Gastrocnemius medialis (tissue), 4 donors: ENCODE results near the gene DPEP1. TPM values are rescaled to one million over a fixed set of nuclear protein-coding genes. Genes with fewer than 3 reads are reported as not detected.

Experiments used
- ATAC-seq, 2 donors: fragments of 150-250 bp; one replicate each; pipeline ENCODE4 v1.9.1; 2016
- DNase-seq, 2 donors: peaks; one replicate each; pipeline ENCODE4 v3.0.0-alpha.2; 2019
- H3K27ac ChIP-seq, 4 donors: fragments of 200-600 bp; sonication (generic); 1 replicate in 1 of 4; 2 replicates in 3 of 4; pipeline ENCODE4 v1.5.1; 2016 to 2018; ENCODE audit warnings: mild to moderate bottlenecking in 2 of 4, moderate library complexity in 1 of 4
- H3K27me3 ChIP-seq, 3 donors: fragments of 200-600 bp; sonication (generic) in 2 of 3; 1 replicate in 1 of 3; 2 replicates in 2 of 3; pipeline versions ENCODE4 v1.5.1 to v1.6.0; 2016 to 2019; ENCODE audit warnings: mild to moderate bottlenecking in 1 of 3, moderate library complexity in 1 of 3
- H3K36me3 ChIP-seq, 2 donors: fragments of 200-600 bp; sonication (generic) in 1 of 2; one replicate each; pipeline ENCODE4 v1.5.1; 2017 to 2018
- H3K4me1 ChIP-seq, 2 donors: fragments of 200-600 bp; sonication (generic) in 1 of 2; one replicate each; pipeline ENCODE4 v1.5.1; 2016 to 2017; ENCODE audit warnings: mild to moderate bottlenecking in 2 of 2
- H3K4me3 ChIP-seq, 4 donors: fragments of 200-600 bp; sonication (generic) in 3 of 4; 1 replicate in 1 of 4; 2 replicates in 3 of 4; pipeline ENCODE4 v1.5.1; 2016 to 2019; ENCODE audit warnings: mild to moderate bottlenecking in 2 of 4
- H3K9me3 ChIP-seq, 3 donors: fragments of 200-600 bp; sonication (generic) in 2 of 3; 1 replicate in 1 of 3; 2 replicates in 2 of 3; pipeline ENCODE4 v1.5.1; 2016 to 2019
- CTCF ChIP-seq, 5 experiments: fragments of 450-650 bp in 3 of 5; fragments of 200-600 bp in 2 of 5; sonication (generic) in 2 of 5; IDR thresholded peaks in 4 of 5; conservative IDR thresholded peaks in 1 of 5; 1 replicate in 4 of 5; 2 replicates in 1 of 5; pipeline ENCODE4 v1.5.1; 2016 to 2019; ENCODE audit warnings: antibody characterized with exemption in 5 of 5, mild to moderate bottlenecking in 3 of 5, moderate library complexity in 3 of 5
- POLR2A ChIP-seq, 2 donors: fragments of 450-650 bp; IDR thresholded peaks; one replicate each; pipeline ENCODE4 v1.6.1; 2017; ENCODE audit warnings: antibody characterized with exemption in 2 of 2, mild to moderate bottlenecking in 2 of 2, moderate library complexity in 2 of 2
- in situ Hi-C, 4 donors: fragments of 200-750 bp; cut with MboI; loops; one replicate each; pipeline versions ENCODE4 v1.15.0 to v1.8.0; 2017; ENCODE audit warnings: low sequenced_read_pairs in 4 of 4
- intact Hi-C: fragments of 100-400 bp; cut with DNase I; formaldehyde crosslinking; loops from one replicate; pipeline ENCODE4 v1.15.1; 2023; ENCODE audit warnings: low total_unique reads
- total RNA-seq, 4 donors: library from RNA; depleted of rRNA; stranded (reverse); fragments of >200 nt; gene quantifications; one replicate each; pipeline versions ENCODE4 v1.1.0 to v1.2.3, GENCODE V29; 2016

DPEP1 gene
- total RNA-seq, 4 donors from 2014 or later, result not detected

- no peak overlapping the region for H3K4me3 ChIP-seq
- no peaks in the 10 kb centered on the region for H3K4me1 ChIP-seq
- H3K9me3 ChIP-seq, result no peaks in the 10 kb centered on the region
- DNase-seq (no peak), ATAC-seq (no peak)
- in situ Hi-C loops (no loop called here), intact Hi-C loops (no loop called here)
- no peak overlapping the region for H3K27ac ChIP-seq
- H3K36me3 ChIP-seq, result no peaks in the 10 kb centered on the region
- TF ChIP-seq POLR2A (IDR thresholded peaks at IDR 0.05) (no peak), CTCF (IDR thresholded peaks at IDR 0.05 in 4 of 5, conservative IDR thresholded peaks at IDR 0.05 in 1 of 5) (no peak)
- peaks cover 0 to 27% (median 6%) of the 10 kb centered on the region in 3 donors for H3K27me3 ChIP-seq
Measured at GRCh38 chr16:89602273-89602951, 11.0 kb upstream of the DPEP1 start.

GRCh38 chr16:89602952-89603590, 10.4 kb upstream of the DPEP1 start:
- in situ Hi-C loops, result no loop called here
- intact Hi-C loops, result no loop called here
- H3K9me3 ChIP-seq, result no peaks in the 10 kb centered on the region
- H3K4me3 ChIP-seq, result no peak overlapping the region
- no peaks in the 10 kb centered on the region for H3K36me3 ChIP-seq
- TF ChIP-seq POLR2A (IDR thresholded peaks at IDR 0.05), result no peak
- no peak for TF ChIP-seq CTCF (IDR thresholded peaks at IDR 0.05 in 4 of 5, conservative IDR thresholded peaks at IDR 0.05 in 1 of 5)
- H3K27me3 ChIP-seq, result peaks cover 0 to 27% (median 6%) of the 10 kb centered on the region in 3 donors
- H3K4me1 ChIP-seq, result no peaks in the 10 kb centered on the region
- no peak for ATAC-seq
- H3K27ac ChIP-seq, result no peak overlapping the region
- no peak for DNase-seq

GRCh38 chr16:89604764-89605163, 8.7 kb upstream of the DPEP1 start:
- Histone ChIP-seq H3K36me3 (no peaks in the 10 kb centered on the region), H3K4me1 (no peaks in the 10 kb centered on the region), H3K4me3 (no peak overlapping the region), H3K27ac (no peak overlapping the region), H3K9me3 (no peaks in the 10 kb centered on the region), H3K27me3 (peaks cover 2 to 27% (median 10%) of the 10 kb centered on the region in 3 donors)
- intact Hi-C loops, result no loop called here
- no peak for ATAC-seq
- in situ Hi-C loops, result no loop called here
- TF ChIP-seq CTCF (IDR thresholded peaks at IDR 0.05 in 4 of 5, conservative IDR thresholded peaks at IDR 0.05 in 1 of 5), result no peak
- TF ChIP-seq POLR2A (IDR thresholded peaks at IDR 0.05), result no peak
- no peak for DNase-seq

GRCh38 chr16:89605186-89605970, 8.1 kb upstream of the DPEP1 start:
- intact Hi-C loops, result no loop called here
- no peak for ATAC-seq

More at GRCh38 chr16:89605186-89605970, 8.1 kb upstream of the DPEP1 start:
- DNase-seq, result no peak
- Histone ChIP-seq H3K4me1 (no peaks in the 10 kb centered on the region), H3K27ac (no peak overlapping the region), H3K36me3 (no peaks in the 10 kb centered on the region), H3K9me3 (no peaks in the 10 kb centered on the region), H3K4me3 (no peak overlapping the region), H3K27me3 (peaks cover 2 to 27% (median 10%) of the 10 kb centered on the region in 3 donors)
- in situ Hi-C loops, result no loop called here
- no peak for TF ChIP-seq POLR2A (IDR thresholded peaks at IDR 0.05)
- TF ChIP-seq CTCF (IDR thresholded peaks at IDR 0.05 in 4 of 5, conservative IDR thresholded peaks at IDR 0.05 in 1 of 5), result no peak
